Coronary artery (tissue), 2 donors: ENCODE results near the gene NRTN.
"Not testable (repeated sequence)": the region's sequence is repeated elsewhere in the genome, so short reads cannot be mapped to it uniquely, and the experiment has no call there.

Source experiments
- DNase-seq: peaks from one replicate; pipeline ENCODE4 v3.0.0-alpha.2; 2017; ENCODE audit warnings: low spot score
- H3K27ac ChIP-seq, 2 donors: fragments of 200-600 bp; sonication (generic); one replicate each; pipeline ENCODE4 v1.5.1; 2016 to 2019
- H3K4me3 ChIP-seq: fragments of 200-600 bp; sonication (generic); 2 replicates; pipeline ENCODE4 v1.5.1; 2016; ENCODE audit warnings: mild to moderate bottlenecking, moderate library complexity
- CTCF ChIP-seq: fragments of 200-600 bp; sonication (generic); IDR thresholded peaks from one replicate; pipeline ENCODE4 v1.5.1; 2019; ENCODE audit warnings: antibody characterized with exemption

NRTN gene

GRCh38 chr19:5774921-5775320 lies 29.9 kb upstream of the NRTN start:
- Histone ChIP-seq H3K27ac (no peak overlapping the region), H3K4me3 (no peak overlapping the region)
- no peak for DNase-seq
- TF ChIP-seq CTCF, result no peak

GRCh38 chr19:5775668-5776309 lies 29.1 kb upstream of the NRTN start:
- Histone ChIP-seq H3K4me3 (no peak overlapping the region), H3K27ac (no peak overlapping the region)
- no peak for TF ChIP-seq CTCF
- DNase-seq, result no peak

GRCh38 chr19:5778402-5778801 lies 26.5 kb upstream of the NRTN start:
- Histone ChIP-seq H3K4me3 (no peak overlapping the region), H3K27ac (no peak overlapping the region)
- TF ChIP-seq CTCF, result no peak
- no peak for DNase-seq

- not testable (repeated sequence) for DNase-seq, H3K4me3 ChIP-seq, H3K27ac ChIP-seq
These were observed 24.0 kb upstream of the NRTN start for GRCh38 chr19:5780916-5781315.

- Histone ChIP-seq H3K27ac (no peak overlapping the region), H3K4me3 (no peak overlapping the region)
- TF ChIP-seq CTCF, result no peak
- no peak for DNase-seq
These were observed 22.5 kb upstream of the NRTN start for GRCh38 chr19:5782322-5782721.

- Histone ChIP-seq H3K4me3 (no peak overlapping the region), H3K27ac (no peak overlapping the region)
- no peak for TF ChIP-seq CTCF
- DNase-seq, result no peak
These were observed 21.6 kb upstream of the NRTN start for GRCh38 chr19:5782945-5783919.

- Histone ChIP-seq H3K4me3 (no peak within 1 kb of the TSS), H3K27ac (no peak within 1 kb of the TSS)
- DNase-seq, result no peak
- no peak for TF ChIP-seq CTCF
These were observed 20.2 kb upstream of the NRTN start, which contains the start of gene PRR22 for GRCh38 chr19:5784581-5785147. PRR22 (minus strand) TSS chr19:5784746; CDS start chr19:5784660, 86 bp downstream.
